Activated naive CD4-positive, alpha-beta T cell treated with anti-CD3 and anti-CD28 coated beads for 36 hours (primary cell): Measurements from ENCODE around the gene MMP25. TPM values are rescaled to one million over a fixed set of nuclear protein-coding genes. Genes with fewer than 3 reads are reported as not detected.
"Not testable (repeated sequence)": the region's sequence is repeated elsewhere in the genome, so short reads cannot be mapped to it uniquely, and the experiment has no call there.

Source experiments
- CTCF ChIA-PET: fragments of 350-600 bp; sonication (Branson Sonifier 250); formaldehyde crosslinking; loops from one replicate; lab custom pipeline; 2021; ENCODE audit warnings: antibody characterized with exemption; lab: Charles Lee
- DNase-seq: peaks from one replicate; pipeline ENCODE4 v3.0.0-alpha.2; 2020
- H3K27ac Mint-ChIP-seq: one replicate; pipeline ENCODE4 v1.8.0; 2021; ENCODE audit warnings: mild to moderate bottlenecking, mixed read lengths
- H3K27me3 Mint-ChIP-seq: one replicate; pipeline ENCODE4 v1.8.0; 2021; ENCODE audit warnings: low read depth, mixed read lengths
- H3K36me3 Mint-ChIP-seq: one replicate; pipeline ENCODE4 v1.8.0; 2021; ENCODE audit warnings: low read depth, mixed read lengths
- H3K4me1 Mint-ChIP-seq: one replicate; pipeline ENCODE4 v1.8.0; 2021; ENCODE audit warnings: low read depth, mixed read lengths
- H3K4me3 Mint-ChIP-seq: one replicate; pipeline ENCODE4 v1.8.0; 2021; ENCODE audit warnings: mild to moderate bottlenecking, moderate library complexity, mixed read lengths
- H3K9me3 Mint-ChIP-seq: one replicate; pipeline ENCODE4 v1.8.0; 2021; ENCODE audit warnings: mixed read lengths
- intact Hi-C: fragments of 100-400 bp; cut with micrococcal nuclease; formaldehyde crosslinking; loops from one replicate; pipeline ENCODE4 v1.15.1; 2023
- total RNA-seq, 2 experiments: library from RNA; stranded (reverse); gene quantifications; one replicate each; pipeline ENCODE4 v1.2.3, GENCODE V29; 2021

MMP25 gene
- total RNA-seq, 2 experiments from 2014 or later, result 0.29 to 0.37 TPM

DNA sequence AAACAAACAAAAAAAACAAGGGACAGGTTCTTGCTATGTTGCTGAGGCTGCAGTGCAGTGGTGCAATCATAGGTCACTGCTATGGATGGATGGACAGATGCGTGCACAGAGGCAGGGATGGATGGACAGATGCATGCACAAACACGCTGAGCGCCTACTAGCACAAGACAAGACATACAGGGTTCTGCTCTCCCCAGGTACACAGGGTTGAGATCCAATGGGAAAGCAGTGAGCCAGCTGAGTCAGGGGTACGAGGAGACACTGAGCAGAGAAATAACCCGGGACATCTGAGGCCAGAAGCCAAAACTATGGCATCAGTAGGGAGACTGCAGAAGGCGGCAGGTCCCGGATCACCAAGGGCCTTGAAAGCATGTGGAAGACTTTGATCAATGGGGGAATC lies 25.3 kb downstream of the MMP25 start:
- peak overlapping the region; percentile 75 for H3K27ac Mint-ChIP-seq
- H3K4me1 Mint-ChIP-seq, result peaks cover 80% of the 10 kb centered on the region
- intact Hi-C loops, result no loop called here
- CTCF ChIA-PET, result interaction anchor here (1.5 to 1.9 kb wide), 2 partner anchors 27 to 58 kb away, joined by 5 to 7 read pairs; partner anchors contain the start of gene ZSCAN10
- no peaks in the 10 kb centered on the region for H3K9me3 Mint-ChIP-seq
- H3K36me3 Mint-ChIP-seq, result peaks cover 31% of the 10 kb centered on the region
- no peak for DNase-seq
- no peaks in the 10 kb centered on the region for H3K27me3 Mint-ChIP-seq
- no peak overlapping the region for H3K4me3 Mint-ChIP-seq

DNA sequence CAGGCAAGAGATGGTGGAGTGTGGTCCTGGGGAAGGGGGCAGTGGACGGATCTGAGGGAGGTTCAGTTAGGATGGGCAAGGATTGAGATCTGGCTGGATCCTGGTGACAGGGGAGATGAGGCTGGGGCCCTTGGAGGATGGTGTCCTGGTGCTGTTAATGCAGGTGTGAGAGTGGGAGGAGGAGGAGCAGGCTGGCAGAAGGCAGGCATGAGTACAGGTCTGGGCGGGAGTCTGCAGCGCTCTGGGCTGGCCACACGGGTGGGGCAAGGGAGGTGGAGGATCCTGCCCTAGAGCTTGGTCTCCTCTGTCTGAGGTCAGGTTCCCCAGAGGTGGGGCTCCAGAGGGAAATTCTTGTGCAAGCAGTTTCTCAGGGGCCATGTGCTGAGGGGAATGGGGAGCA lies 25.8 kb downstream of the MMP25 start:
- peaks cover 84% of the 10 kb centered on the region for H3K4me1 Mint-ChIP-seq
- peak overlapping the region; percentile 75 for H3K27ac Mint-ChIP-seq
- peaks cover 29% of the 10 kb centered on the region for H3K36me3 Mint-ChIP-seq
- CTCF ChIA-PET, intact Hi-C loops, DNase-seq, H3K4me3 Mint-ChIP-seq, H3K9me3 Mint-ChIP-seq, H3K27me3 Mint-ChIP-seq: not testable (repeated sequence)

DNA sequence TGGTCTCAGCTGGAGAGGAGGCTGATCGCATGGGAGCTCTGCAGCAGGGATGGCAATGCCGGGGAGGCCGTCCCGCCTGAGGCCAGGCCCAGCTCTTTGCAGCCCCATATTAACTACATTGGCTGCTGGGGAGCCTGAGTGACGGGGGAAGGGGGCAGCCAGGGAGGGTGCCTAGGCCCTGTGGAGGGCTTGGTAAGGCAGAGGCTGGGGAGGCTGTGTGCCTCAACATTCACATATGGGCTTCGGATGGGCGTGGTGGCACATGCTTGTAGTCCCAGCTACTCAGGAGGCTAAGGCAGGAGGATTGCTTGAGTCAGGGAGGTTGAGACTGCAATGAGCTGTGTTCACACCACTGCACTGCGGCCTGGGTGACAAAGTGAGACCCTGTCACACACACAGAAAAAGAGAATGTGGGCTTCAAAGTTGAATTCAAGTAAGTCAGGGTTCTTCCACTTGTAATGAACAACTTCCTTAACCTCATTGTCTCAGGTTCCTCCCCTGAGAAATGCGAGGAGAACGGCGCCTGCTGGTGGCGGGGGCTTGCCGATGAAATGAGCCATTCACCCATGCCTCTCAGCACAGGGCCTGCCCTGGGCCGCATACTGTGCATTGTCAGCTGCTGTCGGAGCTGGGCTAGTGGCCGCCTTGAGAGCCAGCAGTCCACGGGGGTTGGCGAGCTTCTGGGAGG lies 26.4 kb downstream of the MMP25 start:
- peaks cover 84% of the 10 kb centered on the region for H3K4me1 Mint-ChIP-seq
- CTCF ChIA-PET, intact Hi-C loops, H3K4me3 Mint-ChIP-seq, H3K27me3 Mint-ChIP-seq, H3K9me3 Mint-ChIP-seq: not testable (repeated sequence)
- peaks cover 23% of the 10 kb centered on the region for H3K36me3 Mint-ChIP-seq
- peak overlapping the region; percentile 20 for H3K27ac Mint-ChIP-seq
- DNase-seq, result peak; percentile 89

DNA sequence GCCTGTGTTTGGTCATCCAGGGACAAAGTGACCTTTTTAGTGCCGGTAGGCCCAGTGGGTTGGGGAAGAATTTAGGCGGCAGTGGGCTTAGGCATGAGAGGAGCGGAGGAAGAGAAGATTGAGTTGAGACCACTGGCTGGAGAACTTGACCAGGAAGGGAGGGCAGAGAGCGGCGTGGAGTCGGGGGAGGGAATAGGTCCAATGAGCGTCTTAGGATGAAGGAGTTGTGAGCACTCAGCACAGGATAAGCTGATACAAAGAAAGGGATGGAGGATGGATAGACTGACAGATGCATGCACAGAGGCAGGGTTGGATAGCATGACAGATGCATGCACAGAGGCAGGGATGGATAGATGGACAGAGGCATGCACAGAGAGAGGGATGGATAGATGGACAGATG lies 27.1 kb downstream of the MMP25 start:
- Mint-ChIP-seq H3K36me3 (peaks cover 16% of the 10 kb centered on the region), H3K27me3 (no peaks in the 10 kb centered on the region), H3K4me3 (no peak overlapping the region), H3K27ac (peak overlapping the region; percentile 20), H3K9me3 (no peaks in the 10 kb centered on the region), H3K4me1 (peaks cover 86% of the 10 kb centered on the region)
- DNase-seq, result no peak
- CTCF ChIA-PET, result no interaction called here
- intact Hi-C loops, result no loop called here

DNA sequence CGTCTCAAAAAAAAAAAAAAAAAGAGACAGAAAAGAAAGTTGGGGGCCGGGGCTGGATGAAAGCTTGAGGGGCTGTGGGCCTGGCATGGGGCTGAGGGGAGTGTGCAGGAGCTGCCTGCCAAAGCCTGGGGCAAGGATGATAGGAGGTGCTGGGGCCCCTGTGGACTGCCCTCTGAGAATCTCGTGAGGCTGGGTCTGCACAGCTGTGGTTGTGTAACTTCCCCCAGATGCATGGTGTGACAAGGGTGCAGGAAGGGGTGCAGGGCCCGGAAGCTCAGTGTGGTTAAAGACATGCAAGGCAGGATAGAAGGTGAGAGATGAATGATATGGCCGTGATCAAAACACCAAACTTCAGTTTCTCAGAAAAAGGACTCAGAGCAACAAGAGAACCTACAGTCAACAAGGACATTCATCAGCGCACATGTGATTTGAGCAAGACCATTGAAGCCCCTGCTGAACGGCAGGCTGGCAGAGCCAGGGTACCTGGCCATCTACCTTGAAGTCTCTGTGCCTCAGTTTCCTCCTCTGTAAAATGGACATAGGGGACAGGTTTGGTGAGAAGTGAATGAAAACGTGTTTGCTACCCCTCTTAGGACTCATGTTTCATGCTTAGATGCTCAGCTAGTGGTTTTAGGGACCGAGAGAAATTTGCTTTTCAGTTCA lies 28.6 kb downstream of the MMP25 start:
- no peaks in the 10 kb centered on the region for H3K9me3 Mint-ChIP-seq
- no peaks in the 10 kb centered on the region for H3K27me3 Mint-ChIP-seq
- peak overlapping the region; percentile 98 for H3K27ac Mint-ChIP-seq
- H3K4me1 Mint-ChIP-seq, result peaks cover 77% of the 10 kb centered on the region
- H3K4me3 Mint-ChIP-seq, result peak overlapping the region; percentile 71
- H3K36me3 Mint-ChIP-seq, result peaks cover 3% of the 10 kb centered on the region
- DNase-seq, result peak; percentile 94
- CTCF ChIA-PET, result interaction anchor here (0.7 to 5.2 kb wide), 8 partner anchors 11 to 1104 kb away, joined by 3 to 38 read pairs (median 6); partner anchors contain the start of gene IL32
- intact Hi-C loops, result loop anchor here (1.0 to 2.0 kb wide), 4 partner anchors 10 to 51 kb away; partner anchors contain the start of genes IL32 and THOC6

DNA sequence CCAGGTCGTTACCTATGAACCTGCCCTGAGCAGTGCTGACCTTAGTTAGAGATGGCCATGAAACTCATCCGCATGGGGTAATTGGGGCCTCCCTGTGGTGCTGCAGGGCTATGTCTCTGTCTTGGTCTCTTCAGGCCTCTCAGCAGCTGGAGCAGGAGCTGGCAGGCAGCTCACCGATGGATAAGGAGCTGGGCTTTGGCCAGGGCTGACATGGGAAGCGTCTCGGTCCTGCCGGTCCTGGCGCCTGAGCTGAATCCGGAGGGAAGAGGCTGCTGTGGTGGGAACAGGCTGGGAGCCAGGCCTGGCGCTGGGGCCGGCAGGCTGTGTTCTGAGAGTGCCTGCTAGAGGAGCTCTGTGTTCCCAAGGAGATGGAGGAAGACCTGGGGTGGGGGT lies 29.2 kb downstream of the MMP25 start:
- no peaks in the 10 kb centered on the region for H3K9me3 Mint-ChIP-seq
- intact Hi-C loops, result loop anchor here (1.0 to 2.0 kb wide), 4 partner anchors 10 to 51 kb away; partner anchors contain the start of genes IL32 and THOC6
- peak overlapping the region; percentile 98 for H3K27ac Mint-ChIP-seq
- peaks cover 73% of the 10 kb centered on the region for H3K4me1 Mint-ChIP-seq
- DNase-seq, result no peak
- H3K4me3 Mint-ChIP-seq, result peak overlapping the region; percentile 71
- CTCF ChIA-PET, result interaction anchor here (0.6 to 5.2 kb wide), 8 partner anchors 11 to 61 kb away, joined by 3 to 38 read pairs (median 6); partner anchors contain the start of gene IL32
- no peaks in the 10 kb centered on the region for H3K36me3 Mint-ChIP-seq
- H3K27me3 Mint-ChIP-seq, result no peaks in the 10 kb centered on the region

DNA sequence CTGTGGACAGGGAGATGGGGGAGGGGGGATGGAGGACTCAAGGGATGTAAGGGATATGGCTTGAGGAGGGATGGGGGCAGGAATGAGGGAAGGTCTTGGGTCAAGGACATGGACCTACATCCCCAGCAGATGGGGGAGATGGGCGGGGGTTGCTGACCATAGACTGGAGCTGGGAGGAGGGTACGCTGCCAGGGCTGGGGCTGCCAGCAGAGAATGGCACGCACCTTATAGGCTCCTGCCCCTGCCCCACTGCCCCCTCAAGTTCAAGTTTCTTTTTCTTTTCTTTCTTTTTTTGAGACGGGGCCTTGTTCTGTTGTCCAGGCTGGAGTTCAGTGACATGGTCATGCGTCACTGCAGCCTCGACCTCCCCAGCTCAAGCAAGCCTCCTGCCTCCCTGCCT lies 29.6 kb downstream of the MMP25 start:
- CTCF ChIA-PET, result interaction anchor here (0.6 to 5.2 kb wide), 10 partner anchors 12 to 75 kb away, joined by 3 to 38 read pairs (median 4); partner anchors contain the start of gene IL32
- H3K4me1 Mint-ChIP-seq, result peaks cover 75% of the 10 kb centered on the region
- H3K27ac Mint-ChIP-seq, result peak overlapping the region; percentile 98
- H3K9me3 Mint-ChIP-seq, H3K27me3 Mint-ChIP-seq, H3K36me3 Mint-ChIP-seq, DNase-seq: not testable (repeated sequence)
- H3K4me3 Mint-ChIP-seq, result peak overlapping the region; percentile 71
- intact Hi-C loops, result loop anchor here (1.0 to 2.0 kb wide), 4 partner anchors 11 to 52 kb away; partner anchors contain the start of genes IL32 and THOC6

DNA sequence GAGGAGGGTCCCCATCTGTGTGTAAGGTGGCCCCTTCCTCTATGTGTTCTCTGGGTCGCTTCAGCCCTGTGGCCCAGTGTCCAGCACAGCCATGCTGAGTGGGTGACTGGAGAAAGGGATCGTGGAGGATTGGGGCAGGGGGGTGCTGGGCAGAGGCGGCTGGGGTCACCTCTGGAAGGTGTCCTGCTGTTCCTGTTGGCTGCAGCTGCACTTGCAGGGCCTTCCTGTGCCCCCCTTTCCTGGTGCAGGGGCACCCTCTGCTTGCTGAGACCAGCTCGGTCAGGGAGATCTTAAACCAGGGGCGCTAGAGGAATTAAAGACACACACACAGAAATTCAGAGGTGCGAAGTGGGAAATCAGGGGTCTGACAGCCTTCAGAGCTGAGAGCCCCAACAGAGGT lies 30.2 kb downstream of the MMP25 start:
- Mint-ChIP-seq H3K27me3 (no peaks in the 10 kb centered on the region), H3K9me3 (peaks cover 3% of the 10 kb centered on the region), H3K36me3 (no peaks in the 10 kb centered on the region), H3K4me1 (peaks cover 74% of the 10 kb centered on the region), H3K27ac (peak overlapping the region; percentile 98), H3K4me3 (peak overlapping the region; percentile 7)
- CTCF ChIA-PET, result interaction anchor here (0.6 to 5.2 kb wide), 8 partner anchors 12 to 74 kb away, joined by 3 to 38 read pairs (median 6); partner anchors contain the start of gene IL32
- intact Hi-C loops, result no loop called here
- DNase-seq, result no peak

DNA sequence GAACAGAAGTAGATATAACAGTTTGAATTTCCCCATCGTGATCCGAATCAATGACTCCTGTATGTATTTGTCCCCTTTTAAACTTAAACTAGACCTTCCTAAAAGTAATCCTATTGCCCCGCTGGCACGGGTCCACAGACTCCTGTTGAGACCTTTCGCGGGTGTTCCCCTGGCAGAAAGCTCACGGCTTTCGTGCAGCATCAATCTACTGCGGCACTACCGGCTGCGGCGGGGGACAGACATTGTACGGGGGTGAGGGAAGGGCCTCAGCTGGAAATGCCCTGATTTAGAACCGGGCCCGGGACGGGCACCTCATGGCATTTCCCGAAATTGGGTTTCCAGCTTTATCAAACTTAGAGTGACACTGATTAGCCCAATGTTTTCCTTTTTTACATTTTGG lies 33.7 kb downstream of the MMP25 start:
- CTCF ChIA-PET, result interaction anchor here (0.9 to 1.9 kb wide), 3 partner anchors 16 to 90 kb away, joined by 3 to 10 read pairs (median 3); no protein-coding TSS in a partner anchor
- no peaks in the 10 kb centered on the region for H3K36me3 Mint-ChIP-seq
- no peak overlapping the region for H3K4me3 Mint-ChIP-seq
- H3K27ac Mint-ChIP-seq, result no peak overlapping the region
- H3K4me1 Mint-ChIP-seq, result peaks cover 47% of the 10 kb centered on the region
- peaks cover 3% of the 10 kb centered on the region for H3K9me3 Mint-ChIP-seq
- intact Hi-C loops, result no loop called here
- H3K27me3 Mint-ChIP-seq, result no peaks in the 10 kb centered on the region
- DNase-seq, result no peak

DNA sequence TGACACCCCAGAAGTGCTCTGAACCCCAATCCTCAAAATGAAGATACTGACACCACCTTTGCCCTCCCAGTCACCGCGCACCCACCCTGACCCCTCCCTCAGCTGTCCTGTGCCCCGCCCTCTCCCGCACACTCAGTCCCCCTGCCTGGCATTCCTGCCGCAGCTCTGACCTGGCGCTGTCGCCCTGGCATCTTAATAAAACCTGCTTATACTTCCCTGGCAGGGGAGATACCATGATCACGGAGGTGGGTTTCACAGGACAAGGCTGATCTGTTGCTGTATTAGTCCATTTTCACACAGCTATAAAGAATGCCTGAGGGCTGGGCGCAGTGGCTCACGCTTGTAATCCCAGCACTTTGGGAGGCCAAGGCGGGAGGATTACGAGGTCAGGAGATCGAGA lies 35.6 kb downstream of the MMP25 start:
- H3K27me3 Mint-ChIP-seq, CTCF ChIA-PET, H3K4me3 Mint-ChIP-seq, intact Hi-C loops, H3K36me3 Mint-ChIP-seq, H3K9me3 Mint-ChIP-seq, DNase-seq, H3K27ac Mint-ChIP-seq: not testable (repeated sequence)
- H3K4me1 Mint-ChIP-seq, result peaks cover 31% of the 10 kb centered on the region

DNA sequence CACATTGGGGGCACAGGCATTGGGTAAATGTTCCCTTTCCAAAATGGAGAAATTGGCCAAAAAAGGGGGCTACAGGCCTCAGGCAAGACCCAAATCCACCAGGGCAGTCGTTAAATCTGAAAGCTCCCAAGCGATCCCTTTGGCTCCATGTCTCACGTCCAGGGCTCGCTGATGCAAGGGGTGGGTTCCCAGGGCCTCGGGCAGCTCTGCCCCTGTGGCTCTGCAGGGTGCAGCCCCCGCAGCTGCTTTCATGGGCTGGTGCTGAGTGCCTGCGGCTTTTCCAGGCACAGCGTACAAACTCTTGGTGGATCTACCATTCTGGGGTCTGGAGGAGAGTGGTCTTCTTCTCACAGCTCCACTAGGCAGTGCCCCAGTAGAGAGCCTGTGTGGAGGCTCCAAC lies 37.0 kb downstream of the MMP25 start:
- H3K9me3 Mint-ChIP-seq, H3K36me3 Mint-ChIP-seq, H3K4me3 Mint-ChIP-seq, H3K27ac Mint-ChIP-seq, intact Hi-C loops, H3K27me3 Mint-ChIP-seq, DNase-seq: not testable (repeated sequence)
- CTCF ChIA-PET, result interaction anchor here (0.8 to 1.0 kb wide), 2 partner anchors 10 to 84 kb away, joined by 3 to 5 read pairs; no protein-coding TSS in a partner anchor
- peaks cover 28% of the 10 kb centered on the region for H3K4me1 Mint-ChIP-seq

DNA sequence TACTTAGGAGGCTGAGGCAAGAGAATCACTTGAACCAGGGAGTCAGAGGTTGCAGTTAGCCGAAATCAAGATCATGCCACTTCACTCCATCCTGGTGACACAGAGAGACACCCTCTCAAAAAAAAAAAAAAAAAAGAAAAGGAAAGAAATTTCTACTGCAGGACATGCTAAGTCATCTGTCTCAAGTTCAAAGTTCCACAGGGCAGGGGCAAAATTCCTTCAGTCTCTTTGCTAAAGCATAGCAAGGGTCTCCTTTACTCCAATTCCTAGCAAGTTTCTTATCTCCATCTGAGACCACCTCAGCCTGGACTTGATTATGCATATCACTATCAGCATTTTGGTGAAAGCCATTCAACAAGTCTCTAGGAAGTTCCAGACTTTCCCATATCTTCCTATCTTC lies 38.1 kb downstream of the MMP25 start:
- Mint-ChIP-seq H3K27ac (no peak overlapping the region), H3K4me3 (no peak overlapping the region), H3K4me1 (peaks cover 26% of the 10 kb centered on the region)

More for the DNA sequence above, 38.1 kb downstream of the MMP25 start:
- Mint-ChIP-seq H3K27me3 (no peaks in the 10 kb centered on the region), H3K36me3 (no peaks in the 10 kb centered on the region), H3K9me3 (peaks cover 3% of the 10 kb centered on the region)
- intact Hi-C loops, result no loop called here
- DNase-seq, result no peak
- CTCF ChIA-PET, result interaction anchor here (0.8 kb wide), 1 partner anchor 83 kb away, joined by 3 read pairs; no protein-coding TSS in a partner anchor
